GM19468 (cell line): Measurements from ENCODE around the gene NAP1L4.
A peak's percentile ranks its signal among the peaks of the same experiment; 100 is the strongest.

Experiments
- ATAC-seq: cut with Tn5 transposase; IDR thresholded peaks from one replicate; pipeline ENCODE4 v1.9.1; 2021; ENCODE audit warnings: mild to moderate bottlenecking, moderate library complexity, moderate number of reproducible peaks; ENCODE audit not compliant: unreplicated experiment; ENCODE audit errors: extremely low read depth

The NAP1L4 gene

GRCh38 chr11:2992234-2992996, at the start of gene NAP1L4:
TSS of gene NAP1L4 (minus strand) at chr11:2992329. CDS start at chr11:2979220, 13,109 bp downstream.
- peak; percentile 74 for ATAC-seq

- ATAC-seq: no peak
Measured at GRCh38 chr11:3040881-3041280, 48.8 kb upstream of the NAP1L4 start.

GRCh38 chr11:3037945-3038271, 45.8 kb upstream of the NAP1L4 start:
- ATAC-seq: no peak

- ATAC-seq: no peak
Measured at GRCh38 chr11:3037040-3037944, 45.2 kb upstream of the NAP1L4 start.

GRCh38 chr11:3036419-3036818, 44.3 kb upstream of the NAP1L4 start:
- ATAC-seq: no peak

- ATAC-seq: no peak
Measured at GRCh38 chr11:3035333-3035732, 43.2 kb upstream of the NAP1L4 start.

GRCh38 chr11:3030289-3031070, 38.4 kb upstream of the NAP1L4 start:
- no peak for ATAC-seq

GRCh38 chr11:3028813-3029212, 36.7 kb upstream of the NAP1L4 start:
- no peak for ATAC-seq

GRCh38 chr11:3026803-3027202, 34.7 kb upstream of the NAP1L4 start:
- no peak for ATAC-seq

- ATAC-seq: no peak
Measured at GRCh38 chr11:3022982-3023381, 30.9 kb upstream of the NAP1L4 start.

- ATAC-seq: no peak
Measured at GRCh38 chr11:3022300-3022967, 30.3 kb upstream of the NAP1L4 start.

GRCh38 chr11:3021125-3021524, 29.0 kb upstream of the NAP1L4 start:
- no peak for ATAC-seq

- ATAC-seq: no peak
Measured at GRCh38 chr11:3020011-3020410, 27.9 kb upstream of the NAP1L4 start.

- no peak for ATAC-seq
Measured at GRCh38 chr11:3018596-3018995, 26.5 kb upstream of the NAP1L4 start.

GRCh38 chr11:3016861-3017260, 24.7 kb upstream of the NAP1L4 start:
- no peak for ATAC-seq

- ATAC-seq: no peak
Measured at GRCh38 chr11:3015796-3016195, 23.7 kb upstream of the NAP1L4 start.

- no peak for ATAC-seq
Measured at GRCh38 chr11:3014943-3015342, 22.8 kb upstream of the NAP1L4 start.

GRCh38 chr11:3014057-3014938, 22.2 kb upstream of the NAP1L4 start:
- no peak for ATAC-seq
